HG03520 (cell line): ENCODE data around the gene MFSD1.
"Not testable (repeated sequence)": the region's sequence is repeated elsewhere in the genome, so short reads cannot be mapped to it uniquely, and the experiment has no call there.

Experiments used
- ATAC-seq: cut with Tn5 transposase; IDR thresholded peaks from one replicate; pipeline ENCODE4 v1.9.1; 2021; ENCODE audit warnings: mild to moderate bottlenecking, moderate library complexity; ENCODE audit not compliant: unreplicated experiment

The MFSD1 gene

GRCh38 chr3:158775426-158776410 is 26.1 kb upstream of the MFSD1 start:
- peak; percentile 62 for ATAC-seq

GRCh38 chr3:158776531-158776930 is 25.3 kb upstream of the MFSD1 start:
- no peak for ATAC-seq

GRCh38 chr3:158777161-158777873 is 24.5 kb upstream of the MFSD1 start:
- ATAC-seq = no peak

- no peak for ATAC-seq
Observed at GRCh38 chr3:158780766-158781165, 21.1 kb upstream of the MFSD1 start.

DNA sequence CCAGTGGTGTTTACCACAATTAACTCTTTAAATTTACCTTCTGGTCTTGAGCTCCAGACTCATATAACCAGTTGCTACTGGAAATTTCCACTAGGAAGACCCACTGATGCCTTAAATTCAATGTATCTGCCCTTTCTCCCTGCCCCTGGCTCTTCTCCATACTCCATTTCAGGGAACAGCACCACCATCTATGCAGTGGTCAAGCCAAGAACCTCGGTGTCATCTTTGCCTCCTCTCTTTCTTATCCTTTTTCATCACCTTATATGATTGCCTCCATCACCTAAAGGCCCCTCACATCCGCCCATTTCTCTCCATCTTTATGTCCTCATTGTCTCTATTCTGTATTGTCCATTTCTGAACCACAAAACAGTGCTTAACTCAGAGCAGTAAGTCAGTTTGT is 20.7 kb upstream of the MFSD1 start:
- no peak for ATAC-seq

GRCh38 chr3:158781849-158782248 is 20.0 kb upstream of the MFSD1 start:
- no peak for ATAC-seq

DNA sequence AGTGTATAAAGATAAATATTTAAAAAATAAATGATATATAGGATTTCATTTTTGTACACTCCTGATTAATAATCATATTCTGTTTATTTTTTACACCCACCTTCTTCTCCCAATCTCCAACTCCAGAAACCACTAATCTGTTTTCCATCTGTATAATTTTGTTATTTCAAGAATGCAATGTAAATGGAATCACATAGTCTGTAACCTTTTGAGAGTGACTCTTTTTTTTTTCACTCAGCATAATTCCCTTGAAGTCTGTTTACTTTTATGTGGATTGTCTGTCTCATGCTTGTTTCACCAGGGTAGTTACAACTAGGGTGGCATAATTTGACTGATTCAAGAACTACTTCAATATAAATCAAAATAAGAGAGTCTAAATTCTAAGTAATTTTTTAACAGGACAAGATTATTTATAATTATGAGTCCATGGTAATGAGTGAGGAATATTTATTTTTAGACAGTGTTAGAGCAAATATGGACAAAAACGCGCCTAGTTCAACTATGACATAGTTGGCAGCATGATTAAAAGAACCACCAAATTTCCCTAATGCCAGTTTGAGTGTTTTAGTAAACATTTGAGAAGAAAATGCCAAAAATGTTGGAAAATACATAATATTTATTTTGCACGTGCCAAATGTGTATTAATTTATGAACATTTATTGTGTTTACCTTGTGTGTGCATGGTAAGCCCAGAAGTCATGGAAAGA is 19.4 kb upstream of the MFSD1 start:
- no peak for ATAC-seq

DNA sequence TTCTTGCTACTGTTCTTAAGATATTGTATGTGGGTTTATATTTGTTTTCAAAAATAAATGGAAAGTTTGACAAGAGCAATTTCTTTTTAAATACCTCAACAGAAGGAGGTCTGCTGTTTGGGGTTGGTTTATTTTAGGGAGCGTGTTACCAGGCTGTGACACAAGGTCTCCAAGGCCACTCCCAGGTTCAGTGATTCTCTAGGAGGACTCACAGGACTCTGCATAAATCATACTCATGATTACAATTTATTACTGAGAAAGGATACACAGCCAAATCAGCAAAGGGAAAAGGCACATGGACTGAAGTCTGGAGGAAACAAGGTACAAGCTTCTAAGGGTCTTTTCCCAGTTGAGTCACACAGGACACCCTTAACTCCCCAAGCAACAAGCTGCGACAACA is 18.8 kb upstream of the MFSD1 start:
- no peak for ATAC-seq

DNA sequence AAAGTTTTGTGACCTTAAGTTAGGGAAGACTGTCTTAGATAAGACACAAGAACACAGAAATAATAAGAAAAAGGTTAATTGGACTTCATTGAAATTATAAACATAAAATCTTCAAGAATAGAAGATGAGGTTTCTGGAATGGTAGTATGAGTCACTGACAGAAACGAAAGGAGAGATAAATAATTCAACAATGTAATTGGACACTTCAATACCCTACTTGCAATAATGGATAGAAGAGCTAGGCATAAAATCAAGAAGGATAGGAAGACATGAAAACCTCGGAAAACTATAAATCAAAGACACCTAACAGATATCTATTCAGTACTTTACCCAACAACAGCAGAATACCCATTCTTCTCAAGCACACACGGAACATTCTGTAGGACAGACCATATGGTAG is 15.9 kb upstream of the MFSD1 start:
- no peak for ATAC-seq

DNA sequence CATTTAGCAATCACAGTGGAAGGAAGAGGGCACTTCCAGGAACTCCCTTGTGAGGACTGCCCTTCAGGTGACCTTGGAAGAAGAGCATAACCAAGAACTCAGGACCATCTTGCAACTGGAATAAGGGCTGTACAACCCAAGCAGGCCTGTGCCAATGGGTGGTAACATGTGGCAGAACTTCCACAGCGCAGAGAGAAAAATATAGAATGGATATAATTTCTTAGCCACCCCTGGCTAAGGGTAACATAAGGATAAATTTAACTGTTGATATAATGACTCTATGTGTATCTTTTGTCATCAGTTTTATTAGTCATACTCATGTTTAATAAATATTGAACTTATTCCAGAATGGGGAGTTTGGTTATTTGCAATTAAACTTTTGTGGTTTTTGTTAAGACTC is 13.4 kb upstream of the MFSD1 start:
- ATAC-seq = no peak

- no peak for ATAC-seq
Observed at GRCh38 chr3:158789592-158789991, 12.3 kb upstream of the MFSD1 start.

DNA sequence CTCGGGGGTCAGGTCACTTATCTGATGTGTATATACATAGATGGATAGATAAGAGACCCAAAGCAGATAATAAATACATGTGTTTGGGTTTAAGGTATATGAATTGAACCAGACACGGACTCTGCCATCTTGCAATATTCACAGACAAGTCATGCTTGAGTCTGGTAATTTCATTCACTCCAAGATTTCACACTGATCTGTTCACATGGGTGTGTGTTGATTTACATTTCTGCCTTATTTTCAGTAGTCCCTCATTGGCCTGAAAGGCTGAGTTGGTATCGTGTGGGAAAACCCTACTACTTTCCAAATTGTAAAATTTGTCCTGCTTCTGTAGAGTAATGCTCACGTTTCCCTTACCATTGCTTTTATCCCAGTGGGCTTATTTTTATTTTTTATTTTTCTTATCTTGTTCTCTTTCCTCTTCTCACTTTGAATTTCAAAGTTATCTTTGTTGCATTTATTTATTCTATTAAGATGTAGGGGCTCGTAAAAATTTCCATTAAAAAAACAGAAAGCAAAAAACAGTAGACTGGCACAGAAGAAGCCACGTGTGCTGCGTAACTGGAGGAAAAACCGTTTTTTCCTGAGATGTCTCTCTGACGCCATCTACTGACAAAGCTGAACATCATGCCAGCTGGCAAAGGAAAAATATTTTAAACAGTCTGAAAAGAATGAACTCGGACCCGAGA is 10.8 kb upstream of the MFSD1 start:
- peak; percentile 59 for ATAC-seq

- not testable (repeated sequence) for ATAC-seq
Observed at GRCh38 chr3:158791590-158791920, 10.3 kb upstream of the MFSD1 start.

DNA sequence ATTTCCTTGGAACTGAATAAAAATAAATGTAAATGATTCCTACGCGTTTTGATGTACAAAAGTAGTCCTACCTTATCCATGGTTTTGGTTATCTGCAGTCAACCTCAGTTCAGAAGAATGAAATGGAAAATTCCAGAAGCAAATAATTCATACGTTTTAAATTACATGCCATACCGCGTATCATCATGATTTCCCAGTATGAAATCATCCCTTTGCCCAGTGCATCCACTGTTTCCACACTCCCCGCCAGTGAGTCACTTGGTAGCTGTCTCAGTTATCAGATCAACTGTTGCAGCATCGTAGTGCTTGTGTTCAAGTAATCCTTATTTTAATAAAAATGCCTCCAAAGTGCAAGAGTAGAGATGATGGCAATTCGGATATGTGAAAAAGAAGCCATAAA is 9.1 kb upstream of the MFSD1 start:
- no peak for ATAC-seq

GRCh38 chr3:158794206-158794605 is 7.6 kb upstream of the MFSD1 start:
- no peak for ATAC-seq

GRCh38 chr3:158794936-158795518 is 6.8 kb upstream of the MFSD1 start:
- ATAC-seq = peak; percentile 63

DNA sequence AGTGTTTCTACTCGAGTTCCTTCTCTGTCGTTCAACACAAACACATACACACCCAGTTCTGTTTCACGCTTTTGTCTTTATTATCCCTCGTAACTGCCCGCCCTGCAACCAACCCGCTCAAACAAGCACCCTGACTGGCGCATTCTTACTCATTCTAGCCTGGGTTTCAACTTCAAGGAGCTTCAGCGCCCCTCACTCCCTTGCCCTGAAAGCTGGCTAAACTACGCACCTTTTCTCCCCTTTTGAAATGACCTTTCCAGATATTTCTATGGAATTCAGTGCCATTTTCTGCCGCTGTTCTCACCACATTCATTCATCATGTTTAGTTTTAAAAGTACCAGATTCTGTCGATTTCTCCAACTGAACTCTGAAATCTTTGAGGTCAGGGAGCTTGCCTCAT is 653 bp upstream of the MFSD1 start:
- ATAC-seq = no peak

GRCh38 chr3:158802409-158803268 is 785 bp downstream of the MFSD1 start:
- peak; percentile 35 for ATAC-seq

DNA sequence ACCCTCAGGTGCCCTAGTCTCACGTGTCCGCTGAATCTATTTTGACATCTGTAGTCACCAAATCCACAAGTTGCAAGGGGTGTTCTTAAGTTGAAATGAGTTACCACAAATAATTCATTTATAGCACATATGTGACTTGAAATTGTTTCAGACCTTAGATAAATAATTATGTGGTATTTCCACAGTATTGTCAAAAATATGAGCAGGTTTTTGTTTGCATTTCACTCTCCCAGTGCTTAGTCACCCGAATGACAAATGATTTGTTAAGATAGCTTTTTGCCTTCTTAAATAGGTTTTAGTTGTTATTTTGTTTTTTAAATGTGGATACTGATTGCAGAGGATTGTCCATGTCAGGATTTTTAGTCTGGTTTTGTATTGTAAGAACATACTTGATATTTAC is 2.6 kb downstream of the MFSD1 start:
- no peak for ATAC-seq

DNA sequence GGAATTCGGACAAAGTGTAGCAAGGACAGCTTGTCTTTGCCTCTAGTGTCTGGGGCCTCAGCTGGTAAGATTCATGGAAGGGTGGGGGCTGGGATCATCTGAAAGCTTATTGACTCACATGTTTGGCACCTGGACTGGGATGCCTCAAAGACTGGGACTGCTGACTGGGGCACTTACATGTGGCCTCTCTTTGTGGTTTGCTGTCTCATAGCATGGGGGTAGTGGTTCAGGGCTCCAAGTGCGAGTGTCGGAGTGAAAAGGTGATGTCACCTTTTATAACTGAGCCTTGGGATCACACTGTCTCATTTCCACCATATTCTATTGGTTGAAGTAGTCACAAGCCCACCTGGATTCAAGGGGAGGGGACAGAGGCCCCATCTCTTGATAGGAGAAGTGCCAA is 6.8 kb downstream of the MFSD1 start:
- no peak for ATAC-seq
